ENCODE results near the gene PPP1R12C.

Gene PPP1R12C

DNA sequence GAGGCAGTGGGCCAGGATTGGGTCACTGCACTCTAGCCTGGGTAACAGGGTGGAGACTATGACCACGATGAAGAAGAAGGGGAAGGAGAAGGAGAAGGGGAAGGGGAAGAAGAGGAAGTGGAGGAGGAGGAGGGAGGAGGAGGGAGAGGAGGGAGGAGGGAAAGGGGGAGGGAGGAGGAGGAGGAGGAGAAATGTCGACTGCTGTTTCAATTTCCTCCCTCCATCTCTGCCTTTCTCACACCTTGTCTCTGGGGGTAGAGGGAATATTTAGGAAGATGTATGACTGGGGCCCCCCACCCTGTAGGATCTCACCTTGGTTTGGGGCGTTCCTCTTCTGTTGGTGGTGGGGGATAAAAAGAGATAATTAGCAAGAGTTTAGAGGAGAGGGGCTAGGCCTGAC is 27.8 kb upstream of the PPP1R12C start:
- TF ChIP-seq, protein P1, sequence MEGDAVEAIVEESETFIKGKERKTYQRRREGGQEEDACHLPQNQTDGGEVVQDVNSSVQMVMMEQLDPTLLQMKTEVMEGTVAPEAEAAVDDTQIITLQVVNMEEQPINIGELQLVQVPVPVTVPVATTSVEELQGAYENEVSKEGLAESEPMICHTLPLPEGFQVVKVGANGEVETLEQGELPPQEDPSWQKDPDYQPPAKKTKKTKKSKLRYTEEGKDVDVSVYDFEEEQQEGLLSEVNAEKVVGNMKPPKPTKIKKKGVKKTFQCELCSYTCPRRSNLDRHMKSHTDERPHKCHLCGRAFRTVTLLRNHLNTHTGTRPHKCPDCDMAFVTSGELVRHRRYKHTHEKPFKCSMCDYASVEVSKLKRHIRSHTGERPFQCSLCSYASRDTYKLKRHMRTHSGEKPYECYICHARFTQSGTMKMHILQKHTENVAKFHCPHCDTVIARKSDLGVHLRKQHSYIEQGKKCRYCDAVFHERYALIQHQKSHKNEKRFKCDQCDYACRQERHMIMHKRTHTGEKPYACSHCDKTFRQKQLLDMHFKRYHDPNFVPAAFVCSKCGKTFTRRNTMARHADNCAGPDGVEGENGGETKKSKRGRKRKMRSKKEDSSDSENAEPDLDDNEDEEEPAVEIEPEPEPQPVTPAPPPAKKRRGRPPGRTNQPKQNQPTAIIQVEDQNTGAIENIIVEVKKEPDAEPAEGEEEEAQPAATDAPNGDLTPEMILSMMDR (IDR thresholded peaks at IDR 0.05; ENCODE audit: control insufficient read depth, extremely low read depth, insufficient read depth) = no peak
- no peak for DNase-seq (ENCODE audit: low read depth)
- H3K4me3 ChIP-seq (ENCODE audit: low read depth, low read length) = no peak overlapping the region

DNA sequence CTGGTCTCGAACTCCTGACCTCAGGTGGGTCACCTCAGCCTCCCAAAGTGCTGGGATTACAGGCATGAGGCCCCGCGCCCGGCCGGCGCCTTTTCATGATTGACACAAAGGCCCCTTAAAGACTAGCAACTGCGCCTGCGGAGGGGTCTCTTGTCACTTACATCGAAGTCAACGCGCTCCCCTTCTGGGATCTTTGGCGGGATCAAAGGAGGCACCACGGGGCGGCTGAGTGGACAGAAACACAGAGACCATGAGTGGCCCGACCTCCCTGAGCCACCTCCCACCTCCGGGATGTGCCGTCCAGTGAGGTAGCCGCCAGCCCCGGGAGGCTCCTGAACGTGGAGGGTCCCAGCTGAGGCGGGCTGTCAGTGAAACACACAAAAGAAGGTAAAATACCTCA is 24.3 kb upstream of the PPP1R12C start:
- no peak overlapping the region for H3K4me3 ChIP-seq (ENCODE audit: low read depth, low read length)
- TF ChIP-seq, protein P1 (IDR thresholded peaks at IDR 0.05; ENCODE audit: control insufficient read depth, extremely low read depth, insufficient read depth) = no peak
- DNase-seq (ENCODE audit: low read depth) = no peak

DNA sequence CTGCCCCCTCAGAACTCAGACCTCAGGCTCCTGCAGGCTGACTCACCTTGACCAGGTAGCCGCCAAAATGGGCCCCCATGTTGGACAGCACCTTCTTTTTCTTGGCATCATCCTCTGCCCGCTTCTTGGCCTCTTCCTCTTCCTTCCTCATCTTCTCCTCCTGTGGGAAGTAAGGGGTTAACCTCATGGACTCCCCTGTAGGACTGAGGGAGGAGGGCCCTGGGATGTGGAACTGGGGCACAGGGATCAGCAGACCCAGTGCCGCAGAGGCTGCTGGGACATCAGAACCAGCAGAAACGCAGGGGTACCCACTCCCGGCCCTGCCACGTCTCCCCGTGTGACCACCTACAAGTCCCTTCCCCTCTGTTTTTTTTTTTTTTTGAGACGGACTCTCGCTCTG is 20.5 kb upstream of the PPP1R12C start:
- no peak overlapping the region for H3K4me3 ChIP-seq (ENCODE audit: low read depth, low read length)
- TF ChIP-seq, protein P1 (IDR thresholded peaks at IDR 0.05; ENCODE audit: control insufficient read depth, extremely low read depth, insufficient read depth) = no peak

DNA sequence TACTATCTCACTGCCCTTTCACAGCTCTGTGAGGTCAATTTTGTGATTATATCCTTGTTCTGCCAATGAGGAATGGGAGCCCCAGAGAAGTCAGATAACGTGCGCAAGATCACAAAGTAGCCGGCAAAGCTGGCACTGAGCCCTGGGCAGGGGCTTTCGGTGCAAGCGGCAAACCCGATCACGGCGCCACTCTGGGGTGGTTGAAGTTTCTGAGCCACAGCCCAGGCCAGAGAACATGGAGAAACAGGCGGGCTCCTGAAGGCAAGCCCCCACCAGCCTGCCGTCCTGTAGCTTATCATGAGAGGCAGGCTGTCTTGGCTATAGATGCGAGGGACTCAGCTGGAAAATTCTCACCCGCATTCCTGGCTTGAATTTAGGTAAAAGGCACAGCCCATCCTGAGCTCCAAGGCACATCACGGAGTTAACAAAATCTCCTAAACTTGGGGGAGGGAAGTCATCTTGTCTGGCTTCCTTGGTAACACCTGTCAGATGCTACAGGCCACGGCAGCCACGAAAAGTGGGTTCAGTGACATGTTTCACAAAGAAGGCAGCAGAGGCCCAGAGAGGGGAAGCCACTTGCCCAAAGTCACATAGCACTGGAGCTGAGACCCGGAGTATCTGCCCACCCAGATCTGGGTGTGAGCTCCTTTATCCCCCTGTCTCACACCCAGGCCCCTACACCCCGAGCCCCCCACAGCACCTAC is 19.1 kb upstream of the PPP1R12C start:
- DNase-seq (ENCODE audit: low read depth) = no peak
- no peak overlapping the region for H3K4me3 ChIP-seq (ENCODE audit: low read depth, low read length)
- TF ChIP-seq, protein P1 (IDR thresholded peaks at IDR 0.05; ENCODE audit: control insufficient read depth, extremely low read depth, insufficient read depth) = no peak

More for the DNA sequence above, 20.5 kb upstream of the PPP1R12C start:
- DNase-seq (ENCODE audit: low read depth) = no peak

GRCh38 chr19:55134736-55135135 is 17.3 kb upstream of the PPP1R12C start:
- H3K4me3 ChIP-seq (ENCODE audit: low read depth, low read length) = no peak overlapping the region
- no peak for DNase-seq (ENCODE audit: low read depth)
- TF ChIP-seq, protein P1 (IDR thresholded peaks at IDR 0.05; ENCODE audit: control insufficient read depth, extremely low read depth, insufficient read depth) = no peak

- H3K4me3 ChIP-seq (ENCODE audit: low read depth, low read length) = no peak overlapping the region
- TF ChIP-seq, protein P1 (IDR thresholded peaks at IDR 0.05; ENCODE audit: control insufficient read depth, extremely low read depth, insufficient read depth) = no peak
- DNase-seq (ENCODE audit: low read depth) = no peak
Observed at GRCh38 chr19:55133639-55134444, 16.4 kb upstream of the PPP1R12C start.

Measured in LNCaP clone FGC (cell line).